Astrocyte (in vitro differentiated cells and primary cell): ENCODE data around the gene ABCC8. TPM values are rescaled to one million over a fixed set of nuclear protein-coding genes. Genes with fewer than 3 reads are reported as not detected.

Experiments
- DNase-seq: peaks from one replicate; pipeline ENCODE4 v3.0.0-alpha.2; 2010; ENCODE audit warnings: low read depth
- FAIRE-seq: peaks from 2 replicates; lab custom pipeline; 2011; peaks lifted over from hg19 to GRCh38; lab: Jason Lieb, UNC
- H2AFZ ChIP-seq: 2 replicates; pipeline ENCODE4 v1.6.0; 2012; ENCODE audit warnings: low read depth, low read length, inconsistent platforms
- H3K27ac ChIP-seq: 2 replicates; pipeline ENCODE4 v1.5.1; 2011; ENCODE audit warnings: low read depth, low read length, inconsistent platforms
- H3K27me3 ChIP-seq: 2 replicates; pipeline ENCODE4 v1.6.0; 2011; ENCODE audit warnings: low read length, inconsistent platforms; ENCODE audit not compliant: insufficient read depth
- H3K36me3 ChIP-seq: 2 replicates; pipeline ENCODE4 v1.5.1; 2011; ENCODE audit warnings: low read length, inconsistent platforms; ENCODE audit not compliant: insufficient read depth
- H3K4me1 ChIP-seq: 2 replicates; pipeline ENCODE4 v1.5.1; 2011; ENCODE audit warnings: low read length, inconsistent platforms; ENCODE audit not compliant: insufficient read depth
- H3K4me2 ChIP-seq: 2 replicates; pipeline ENCODE4 v1.6.0; 2012; ENCODE audit warnings: low read length, inconsistent platforms
- H3K4me3 ChIP-seq: 2 replicates; pipeline ENCODE4 v1.5.1; 2011; ENCODE audit warnings: low read depth, mild to moderate bottlenecking, low read length, inconsistent platforms; ENCODE audit not compliant: insufficient read depth
- H3K79me2 ChIP-seq: 2 replicates; pipeline ENCODE4 v1.6.0; 2012; ENCODE audit warnings: mild to moderate bottlenecking, low read length, inconsistent platforms; ENCODE audit not compliant: insufficient read depth
- H3K9ac ChIP-seq: 2 replicates; pipeline ENCODE4 v1.6.0; 2012; ENCODE audit warnings: mild to moderate bottlenecking, low read length, inconsistent platforms
- H3K9me3 ChIP-seq: 2 replicates; pipeline ENCODE4 v1.5.1; 2012; ENCODE audit warnings: low read depth, mild to moderate bottlenecking, low read length, inconsistent platforms; ENCODE audit not compliant: insufficient read depth
- H4K20me1 ChIP-seq: 2 replicates; pipeline ENCODE4 v1.6.0; 2012; ENCODE audit warnings: low read length, inconsistent platforms; ENCODE audit not compliant: insufficient read depth
- H3K27ac Mint-ChIP-seq: one replicate; pipeline ENCODE4 v1.8.0; 2021; ENCODE audit warnings: mild to moderate bottlenecking, mixed read lengths; ENCODE audit not compliant: unreplicated experiment
- H3K27me3 Mint-ChIP-seq: one replicate; pipeline ENCODE4 v1.8.0; 2021; ENCODE audit warnings: low read depth, mixed read lengths; ENCODE audit not compliant: unreplicated experiment
- H3K36me3 Mint-ChIP-seq: one replicate; pipeline ENCODE4 v1.8.0; 2021; ENCODE audit warnings: low read depth, mixed read lengths; ENCODE audit not compliant: unreplicated experiment
- H3K4me1 Mint-ChIP-seq: one replicate; pipeline ENCODE4 v1.8.0; 2021; ENCODE audit warnings: low read depth, mixed read lengths; ENCODE audit not compliant: unreplicated experiment
- H3K4me3 Mint-ChIP-seq: one replicate; pipeline ENCODE4 v1.8.0; 2021; ENCODE audit warnings: mild to moderate bottlenecking, moderate library complexity, mixed read lengths; ENCODE audit not compliant: unreplicated experiment
- H3K9me3 Mint-ChIP-seq: one replicate; pipeline ENCODE4 v1.8.0; 2021; ENCODE audit warnings: mild to moderate bottlenecking, mixed read lengths; ENCODE audit not compliant: unreplicated experiment
- EZH2 ChIP-seq: IDR thresholded peaks from 2 replicates; pipeline ENCODE4 v1.6.1; 2012; ENCODE audit warnings: mild to moderate bottlenecking, low read length, inconsistent platforms; ENCODE audit not compliant: insufficient read depth
- total RNA-seq: library from RNA; stranded (reverse); gene quantifications from 2 replicates; pipeline ENCODE4 v1.2.1, GENCODE V29; 2021
- TF ChIP-seq, protein P1 (sequence below): IDR thresholded peaks from 2 replicates; pipeline ENCODE4 v1.5.1; 2011; ENCODE audit warnings: low read depth, mild to moderate bottlenecking, inconsistent platforms, low read length, moderate library complexity; ENCODE audit not compliant: insufficient read depth

The ABCC8 gene
- total RNA-seq, 1 donor from 2014 or later, result not detected

DNA sequence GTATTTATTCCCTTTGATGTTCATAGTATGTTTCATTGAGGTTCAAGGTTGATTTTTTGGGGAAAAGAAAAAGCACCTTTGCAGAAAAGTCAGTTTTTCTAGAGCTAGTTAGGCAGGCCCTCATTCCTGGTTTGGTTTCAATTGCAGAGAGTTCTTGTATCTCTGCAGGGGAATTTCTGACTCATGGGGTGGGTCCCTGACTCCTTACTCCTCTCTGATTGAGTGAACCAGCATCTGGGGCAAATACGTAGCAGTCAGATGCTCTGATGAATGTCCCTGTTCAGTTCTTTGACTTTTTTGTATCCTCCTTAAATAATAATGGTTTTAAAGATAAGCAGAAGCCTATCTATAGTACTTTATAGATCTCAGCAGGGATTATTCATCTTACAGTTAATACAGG, 132.7 kb downstream of the ABCC8 start:
- peaks cover 3% of the 10 kb centered on the region for H3K27me3 Mint-ChIP-seq
- H3K4me3 Mint-ChIP-seq, result no peak overlapping the region
- H3K36me3 Mint-ChIP-seq, result no peaks in the 10 kb centered on the region
- Histone ChIP-seq H3K4me3 (no peak overlapping the region), H3K36me3 (no peaks in the 10 kb centered on the region), H3K4me1 (no peaks in the 10 kb centered on the region), H3K9ac (no peak overlapping the region), H4K20me1 (no peaks in the 10 kb centered on the region), H3K4me2 (no peak overlapping the region), H3K27me3 (no peaks in the 10 kb centered on the region), H3K79me2 (no peaks in the 10 kb centered on the region), H2AFZ (no peak overlapping the region), H3K27ac (no peak overlapping the region), H3K9me3 (no peaks in the 10 kb centered on the region)
- DNase-seq, result peak; percentile 88
- H3K4me1 Mint-ChIP-seq, result peaks cover 8% of the 10 kb centered on the region
- TF ChIP-seq, protein P1, sequence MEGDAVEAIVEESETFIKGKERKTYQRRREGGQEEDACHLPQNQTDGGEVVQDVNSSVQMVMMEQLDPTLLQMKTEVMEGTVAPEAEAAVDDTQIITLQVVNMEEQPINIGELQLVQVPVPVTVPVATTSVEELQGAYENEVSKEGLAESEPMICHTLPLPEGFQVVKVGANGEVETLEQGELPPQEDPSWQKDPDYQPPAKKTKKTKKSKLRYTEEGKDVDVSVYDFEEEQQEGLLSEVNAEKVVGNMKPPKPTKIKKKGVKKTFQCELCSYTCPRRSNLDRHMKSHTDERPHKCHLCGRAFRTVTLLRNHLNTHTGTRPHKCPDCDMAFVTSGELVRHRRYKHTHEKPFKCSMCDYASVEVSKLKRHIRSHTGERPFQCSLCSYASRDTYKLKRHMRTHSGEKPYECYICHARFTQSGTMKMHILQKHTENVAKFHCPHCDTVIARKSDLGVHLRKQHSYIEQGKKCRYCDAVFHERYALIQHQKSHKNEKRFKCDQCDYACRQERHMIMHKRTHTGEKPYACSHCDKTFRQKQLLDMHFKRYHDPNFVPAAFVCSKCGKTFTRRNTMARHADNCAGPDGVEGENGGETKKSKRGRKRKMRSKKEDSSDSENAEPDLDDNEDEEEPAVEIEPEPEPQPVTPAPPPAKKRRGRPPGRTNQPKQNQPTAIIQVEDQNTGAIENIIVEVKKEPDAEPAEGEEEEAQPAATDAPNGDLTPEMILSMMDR, result no peak
- TF ChIP-seq EZH2, result no peak
- H3K9me3 Mint-ChIP-seq, result peaks cover 1% of the 10 kb centered on the region
- H3K27ac Mint-ChIP-seq, result peak overlapping the region; percentile 53
- FAIRE-seq, result no peak

DNA sequence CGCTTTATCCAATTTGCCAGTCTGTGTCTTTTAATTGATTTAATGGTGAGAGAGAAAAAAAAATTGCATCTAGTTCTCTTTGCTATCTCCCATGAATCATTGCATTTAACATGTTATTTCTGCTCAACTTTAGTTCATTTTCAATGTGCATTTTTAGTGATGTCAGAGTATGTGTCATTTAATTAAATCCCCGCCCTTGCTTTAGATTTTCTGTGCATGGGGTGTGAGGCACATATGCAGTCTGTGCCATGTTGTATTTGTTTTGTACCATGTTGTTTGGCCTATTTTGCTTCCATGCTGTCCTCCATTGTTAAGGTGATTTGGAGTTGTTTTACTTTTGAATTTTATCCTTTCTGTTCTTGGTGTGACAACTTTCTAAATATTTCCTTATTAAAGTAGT, 133.4 kb downstream of the ABCC8 start:
- Histone ChIP-seq H3K4me1 (no peaks in the 10 kb centered on the region), H2AFZ (no peak overlapping the region), H3K27me3 (no peaks in the 10 kb centered on the region), H3K79me2 (no peaks in the 10 kb centered on the region), H3K4me3 (no peak overlapping the region), H3K9me3 (no peaks in the 10 kb centered on the region), H3K9ac (no peak overlapping the region), H3K36me3 (no peaks in the 10 kb centered on the region), H4K20me1 (no peaks in the 10 kb centered on the region), H3K27ac (no peak overlapping the region), H3K4me2 (no peak overlapping the region)
- Mint-ChIP-seq H3K9me3 (no peaks in the 10 kb centered on the region), H3K27me3 (peaks cover 3% of the 10 kb centered on the region), H3K27ac (no peak overlapping the region), H3K36me3 (no peaks in the 10 kb centered on the region), H3K4me1 (peaks cover 8% of the 10 kb centered on the region), H3K4me3 (no peak overlapping the region)
- DNase-seq (no peak), FAIRE-seq (no peak)
- no peak for TF ChIP-seq EZH2
- TF ChIP-seq, protein P1, result no peak

Other genes with a start within 250 kb of the ABCC8 start
- 71.2 and 72.4 TPM in 2 replicates for gene NUCB2, start 200.1 kb downstream of the ABCC8 start, total RNA-seq
- gene NCR3LG1, start 125.0 kb downstream of the ABCC8 start, total RNA-seq, result 3.1 and 3.3 TPM in 2 replicates
- gene KCNJ11, start 88.2 kb downstream of the ABCC8 start, total RNA-seq, result 0.43 TPM in 1 of 2 replicates, not detected in the other
- not detected in 2 replicates for gene USH1C, start 67.6 kb upstream of the ABCC8 start, total RNA-seq
- gene OTOG, start 70.4 kb upstream of the ABCC8 start, total RNA-seq, result not detected in 2 replicates
- not detected in 2 replicates for gene MYOD1, start 242.7 kb upstream of the ABCC8 start, total RNA-seq